IMR-90 (cell line): Measurements from ENCODE around the gene HIKESHI. TPM values are rescaled to one million over a fixed set of nuclear protein-coding genes. Genes with fewer than 3 reads are reported as not detected.

Experiments
- ATAC-seq: fragments of 200-7000 bp; cut with Tn5 transposase; 2 replicates; pipeline ENCODE4 v1.9.1; 2020; ENCODE audit warnings: low read depth, mild to moderate bottlenecking, moderate library complexity
- BruUV-seq: library from RNA; stranded (reverse); fragments of 400-500 nt; replicated peaks from 2 replicates; lab custom pipeline; 2021; lab: Mats Ljungman, UMichigan
- CTCF ChIA-PET: fragments of 300-600 bp; formaldehyde crosslinking; extraction: SDS; loops from one replicate; lab custom pipeline; 2021; ENCODE audit warnings: antibody characterized with exemption; lab: Yijun Ruan, JAX
- POLR2A ChIA-PET: fragments of 300-600 bp; sonication (Branson Sonifier 250); formaldehyde crosslinking; loops from one replicate; lab custom pipeline; 2022; ENCODE audit warnings: antibody characterized with exemption; ENCODE audit not compliant: unreplicated experiment; lab: Charles Lee
- DNase-seq: peaks from one replicate; pipeline ENCODE4 v3.0.0; 2013
- H2AFZ ChIP-seq: replicated peaks from 2 replicates; pipeline ENCODE3; 2013; ENCODE audit warnings: low read length, mild to moderate bottlenecking; ENCODE audit not compliant: poor library complexity
- H2AK5ac ChIP-seq: 2 replicates; pipeline ENCODE4 v1.6.1; 2013; ENCODE audit warnings: low read depth, low read length, inconsistent platforms
- H2AK9ac ChIP-seq: replicated peaks from 2 replicates; pipeline ENCODE3; 2013; ENCODE audit warnings: mild to moderate bottlenecking, low read depth, low read length, moderate library complexity; ENCODE audit not compliant: poor library complexity
- H2BK120ac ChIP-seq: 2 replicates; pipeline ENCODE4 v1.6.1; 2013; ENCODE audit warnings: low read depth, low read length, inconsistent platforms
- H2BK15ac ChIP-seq: 3 replicates; pipeline ENCODE4 v1.6.1; 2013; ENCODE audit warnings: low read depth, low read length, inconsistent platforms
- H2BK20ac ChIP-seq: 2 replicates; pipeline ENCODE4 v1.6.1; 2013; ENCODE audit warnings: low read depth, mild to moderate bottlenecking, inconsistent platforms, low read length, moderate library complexity
- H2BK5ac ChIP-seq: 2 replicates; pipeline ENCODE4 v1.6.1; 2013; ENCODE audit warnings: mild to moderate bottlenecking, low read depth, low read length, inconsistent platforms; ENCODE audit not compliant: poor library complexity, severe bottlenecking
- H3K14ac ChIP-seq: replicated peaks from 2 replicates; pipeline ENCODE4 v1.6.1; 2013; ENCODE audit warnings: low read depth, low read length, inconsistent platforms
- H3K18ac ChIP-seq: 2 replicates; pipeline ENCODE4 v1.6.1; 2013; ENCODE audit warnings: low read depth, low read length, control low read depth
- H3K23ac ChIP-seq: 2 replicates; pipeline ENCODE4 v1.6.1; 2013; ENCODE audit warnings: low read depth, low read length, inconsistent platforms
- H3K27ac ChIP-seq: 2 replicates; pipeline ENCODE4 v1.5.1; 2013; ENCODE audit warnings: mild to moderate bottlenecking, control low read depth, low read length; ENCODE audit not compliant: insufficient read depth
- H3K27me3 ChIP-seq: 2 replicates; pipeline ENCODE4 v1.6.1; 2013; ENCODE audit warnings: low read length; ENCODE audit not compliant: control insufficient read depth, insufficient read depth
- H3K36me3 ChIP-seq: 2 replicates; pipeline ENCODE4 v1.6.1; 2013; ENCODE audit warnings: low read length, mixed read lengths; ENCODE audit not compliant: control insufficient read depth, insufficient read depth
- H3K4ac ChIP-seq: 2 replicates; pipeline ENCODE4 v1.6.1; 2013; ENCODE audit warnings: low read depth, low read length, inconsistent platforms
- H3K4me1 ChIP-seq: 2 replicates; pipeline ENCODE4 v1.6.1; 2013; ENCODE audit warnings: low read length, mixed read lengths; ENCODE audit not compliant: control insufficient read depth, insufficient read depth
- H3K4me2 ChIP-seq: 2 replicates; pipeline ENCODE4 v1.6.1; 2013; ENCODE audit warnings: low read depth, mild to moderate bottlenecking, control low read depth, low read length, moderate library complexity
- H3K4me3 ChIP-seq: 2 replicates; pipeline ENCODE4 v1.5.1; 2013; ENCODE audit warnings: low read depth, mild to moderate bottlenecking, control low read depth, low read length, moderate library complexity; ENCODE audit not compliant: insufficient read depth
- H3K56ac ChIP-seq: 2 replicates; pipeline ENCODE4 v1.6.1; 2013; ENCODE audit warnings: low read length, inconsistent platforms; ENCODE audit not compliant: insufficient read depth; ENCODE audit errors: extremely low read depth
- H3K79me1 ChIP-seq, 2 experiments: 2 replicates each; pipeline ENCODE4 v1.6.1; 2013; ENCODE audit warnings: low read length in 2 of 2, inconsistent platforms in 1 of 2, low read depth in 1 of 2
- H3K9ac ChIP-seq: 2 replicates; pipeline ENCODE4 v1.6.1; 2013; ENCODE audit warnings: low read depth, low read length, control low read depth
- H3K9me1 ChIP-seq: 2 replicates; pipeline ENCODE4 v1.6.1; 2013; ENCODE audit warnings: low read length, inconsistent platforms; ENCODE audit not compliant: insufficient read depth
- H3K9me3 ChIP-seq: 2 replicates; pipeline ENCODE4 v1.6.1; 2013; ENCODE audit warnings: low read length; ENCODE audit not compliant: control insufficient read depth, insufficient read depth
- H4K20me1 ChIP-seq: 2 replicates; pipeline ENCODE4 v1.6.1; 2013; ENCODE audit warnings: low read length, inconsistent platforms; ENCODE audit not compliant: insufficient read depth
- H4K5ac ChIP-seq: 2 replicates; pipeline ENCODE4 v1.6.1; 2013; ENCODE audit warnings: mild to moderate bottlenecking, low read depth, low read length, control low read depth
- H4K8ac ChIP-seq, 2 experiments: 2 replicates each; pipeline ENCODE4 v1.6.1; 2013; ENCODE audit warnings: low read depth in 2 of 2, low read length in 2 of 2, control low read depth in 1 of 2, inconsistent platforms in 1 of 2
- H4K91ac ChIP-seq: 2 replicates; pipeline ENCODE4 v1.6.1; 2013; ENCODE audit warnings: low read depth, low read length, inconsistent platforms; ENCODE audit not compliant: insufficient read depth
- CHD1 ChIP-seq: IDR thresholded peaks from 2 replicates; pipeline ENCODE4 v1.6.1; 2012; ENCODE audit warnings: low read depth, low read length, improper control_type of control experiment
- WGBS, 2 experiments: methylation state at CpG; one replicate each; pipeline versions ENCODE4 v1.1.5 to v1.1.7; 2013; ENCODE audit warnings: missing lambda C conversion rate in 2 of 2; ENCODE audit not compliant: insufficient read length in 1 of 2; ENCODE audit errors: extremely low coverage in 2 of 2; 5-methylcytosine and 5-hydroxymethylcytosine counted together
- dilution Hi-C: fragments of 300-500 bp; cut with HindIII; formaldehyde crosslinking; loops from one replicate; pipeline ENCODE4 v1.14.3; 2018; ENCODE audit warnings: low sequenced_read_pairs; ENCODE audit not compliant: unreplicated experiment
- in situ Hi-C: fragments of 300-500 bp; cut with MboI; formaldehyde crosslinking; loops from 3 replicates; pipeline ENCODE4 v1.14.3; 2019; ENCODE audit warnings: low sequenced_read_pairs, inconsistent platforms, mixed read lengths
- intact Hi-C: fragments of 100-400 bp; cut with micrococcal nuclease; formaldehyde crosslinking; loops from 2 replicates; pipeline ENCODE4 v1.10.0; 2022
- polyA plus RNA-seq, 3 experiments: library from polyadenylated mRNA; depleted of rRNA; stranded (reverse); fragments of >200 nt; gene quantifications; 2 replicates each; pipeline ENCODE4 v1.2.3, GENCODE V29; 2012; ENCODE audit warnings: low replicate concordance in 1 of 3
- total RNA-seq: library from RNA; depleted of rRNA; stranded (reverse); fragments of >200 nt; gene quantifications from 2 replicates; pipeline ENCODE4 v1.2.3, GENCODE V29; 2012

The HIKESHI gene
- total and polyA plus RNA-seq, 2 of the 4 experiments (the other 2 are of a cell fraction) = 49.4 to 73.5 TPM

DNA sequence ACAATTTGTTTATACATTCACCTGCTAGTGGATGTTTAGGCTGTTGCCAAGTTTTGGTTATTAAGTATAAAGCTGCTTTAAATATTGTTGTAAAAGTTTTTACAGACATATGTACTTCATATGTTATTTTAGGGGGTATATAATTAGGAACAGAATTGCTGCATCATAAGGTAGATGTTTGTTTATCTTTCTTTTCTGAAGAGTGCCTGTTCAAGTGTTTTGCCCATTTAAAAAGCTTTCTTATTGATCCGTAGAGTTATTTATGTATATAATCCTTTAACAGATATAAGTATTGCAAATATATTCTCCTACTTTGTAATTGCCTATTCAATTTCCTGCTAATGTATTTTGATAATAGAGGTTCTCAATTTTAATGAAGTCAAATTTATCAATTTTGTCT lies 61.4 kb downstream of the HIKESHI start:
- Histone ChIP-seq H3K36me3 (no peaks in the 10 kb centered on the region), H2AFZ (no peak overlapping the region), H3K56ac (no peak overlapping the region), H4K8ac (no peak overlapping the region), H3K4ac (no peak overlapping the region), H4K20me1 (no peaks in the 10 kb centered on the region), H3K9me1 (no peaks in the 10 kb centered on the region), H3K4me2 (no peak overlapping the region), H3K9ac (no peak overlapping the region), H4K91ac (no peak overlapping the region), H3K9me3 (no peaks in the 10 kb centered on the region), H2BK120ac (no peak overlapping the region), H3K18ac (no peak overlapping the region), H3K27ac (no peak overlapping the region), H2BK5ac (no peak overlapping the region), H3K79me1 (no peaks in the 10 kb centered on the region), H3K4me3 (no peak overlapping the region), H2AK5ac (no peak overlapping the region), H3K14ac (no peak overlapping the region), H2AK9ac (no peak overlapping the region), H2BK20ac (no peak overlapping the region), H2BK15ac (no peak overlapping the region), H3K23ac (no peak overlapping the region), H3K4me1 (peaks cover 3% of the 10 kb centered on the region; the same call in 1 of the 2 replicates), H4K5ac (no peak overlapping the region), H3K27me3 (no peaks in the 10 kb centered on the region)
- intact Hi-C loops (loop anchor here (5.0 kb wide), 1 partner anchor 244 kb away; no protein-coding TSS in a partner anchor), dilution Hi-C loops (no loop called here), in situ Hi-C loops (loop anchor here (5.0 to 10.0 kb wide), 2 partner anchors 54 to 451 kb away; no protein-coding TSS in a partner anchor)
- ChIA-PET CTCF (interaction anchor here (1.0 kb wide), 1 partner anchor 24 kb away, joined by 3 read pairs; no protein-coding TSS in a partner anchor), POLR2A (no interaction called here)
- WGBS, 2 experiments = no CpG with 5 or more reads among the region's 1 CpG
- no TSS peak for BruUV-seq
- no peak for TF ChIP-seq CHD1
- ATAC-seq (no peak), DNase-seq (no peak)
